Body of pancreas (tissue), 4 donors: ENCODE measurements around the gene LPCAT1. TPM values are rescaled to one million over a fixed set of nuclear protein-coding genes. Genes with fewer than 3 reads are reported as not detected.

Experiments
- ATAC-seq: fragments of 150-250 bp; one replicate; pipeline ENCODE4 v1.9.1; 2016
- DNase-seq, 4 donors: peaks; one replicate each; pipeline ENCODE4 v3.0.0-alpha.2; 2019
- H3K27ac ChIP-seq, 4 donors: fragments of 200-600 bp; sonication (generic); 1 replicate in 3 of 4; 2 replicates in 1 of 4; pipeline versions ENCODE4 v1.5.1 to v1.6.1; 2016 to 2019; ENCODE audit warnings: mild to moderate bottlenecking in 1 of 4, mixed read lengths in 1 of 4, moderate library complexity in 1 of 4
- H3K27me3 ChIP-seq, 2 donors: fragments of 200-600 bp; sonication (generic); one replicate each; pipeline ENCODE4 v1.6.0; 2016; ENCODE audit warnings: mild to moderate bottlenecking in 1 of 2
- H3K36me3 ChIP-seq, 2 donors: fragments of 200-600 bp; sonication (generic); replicated peaks in 1 of 2; 2 replicates each; pipeline ENCODE4 v1.5.1; 2016; ENCODE audit warnings: low read depth in 2 of 2; ENCODE audit not compliant: insufficient read depth in 1 of 2
- H3K4me1 ChIP-seq: fragments of 200-600 bp; sonication (generic); one replicate; pipeline ENCODE4 v1.6.0; 2016
- H3K4me3 ChIP-seq, 2 donors: fragments of 200-600 bp; sonication (generic); 1 replicate in 1 of 2; 2 replicates in 1 of 2; pipeline ENCODE4 v1.5.1; 2016 to 2019
- H3K9me3 ChIP-seq, 3 donors: fragments of 200-600 bp; sonication (generic); 1 replicate in 2 of 3; 2 replicates in 1 of 3; pipeline ENCODE4 v1.5.1; 2016
- CTCF ChIP-seq, 7 experiments: fragments of 450-650 bp in 4 of 7; fragments of 200-600 bp in 3 of 7; sonication (generic) in 3 of 7; IDR thresholded peaks; one replicate each; pipeline ENCODE4 v1.5.1; 2016 to 2019; ENCODE audit warnings: antibody characterized with exemption in 7 of 7
- POLR2A ChIP-seq, 3 donors: fragments of 450-650 bp; IDR thresholded peaks; one replicate each; pipeline ENCODE4 v1.6.1; 2016; ENCODE audit warnings: antibody characterized with exemption in 3 of 3, mild to moderate bottlenecking in 2 of 3
- WGBS, 2 donors: methylation state at CpG; one replicate each; pipeline ENCODE4 v1.1.5; 2017; 5-methylcytosine and 5-hydroxymethylcytosine counted together
- intact Hi-C: fragments of 100-400 bp; cut with DNase I; formaldehyde crosslinking; loops from one replicate; pipeline ENCODE4 v1.15.1; 2023
- total RNA-seq, 2 donors: library from RNA; depleted of rRNA; stranded (reverse); fragments of >200 nt; gene quantifications; one replicate each; pipeline ENCODE4 v1.1.0, GENCODE V29; 2016

The LPCAT1 gene
- total RNA-seq, 2 donors from 2014 or later = 17.1 to 21.5 TPM

- intact Hi-C loops = no loop called here
- Histone ChIP-seq H3K4me3 (no peak overlapping the region), H3K27ac (no peak overlapping the region), H3K4me1 (no peaks in the 10 kb centered on the region), H3K9me3 (peaks cover 0 to 5% (median 3%) of the 10 kb centered on the region in 3 donors), H3K27me3 (no peaks in the 10 kb centered on the region), H3K36me3 (no peaks in the 10 kb centered on the region)
- TF ChIP-seq POLR2A (IDR thresholded peaks at IDR 0.05) (no peak), CTCF (IDR thresholded peaks at IDR 0.05) (no peak)
- no peak for DNase-seq
- 51 to 61% methylated on average over 2 of the region's 2 CpGs for WGBS, 2 donors
- no peak for ATAC-seq
These were observed 70.1 kb downstream of the LPCAT1 start for GRCh38 chr5:1453613-1454012.

DNA sequence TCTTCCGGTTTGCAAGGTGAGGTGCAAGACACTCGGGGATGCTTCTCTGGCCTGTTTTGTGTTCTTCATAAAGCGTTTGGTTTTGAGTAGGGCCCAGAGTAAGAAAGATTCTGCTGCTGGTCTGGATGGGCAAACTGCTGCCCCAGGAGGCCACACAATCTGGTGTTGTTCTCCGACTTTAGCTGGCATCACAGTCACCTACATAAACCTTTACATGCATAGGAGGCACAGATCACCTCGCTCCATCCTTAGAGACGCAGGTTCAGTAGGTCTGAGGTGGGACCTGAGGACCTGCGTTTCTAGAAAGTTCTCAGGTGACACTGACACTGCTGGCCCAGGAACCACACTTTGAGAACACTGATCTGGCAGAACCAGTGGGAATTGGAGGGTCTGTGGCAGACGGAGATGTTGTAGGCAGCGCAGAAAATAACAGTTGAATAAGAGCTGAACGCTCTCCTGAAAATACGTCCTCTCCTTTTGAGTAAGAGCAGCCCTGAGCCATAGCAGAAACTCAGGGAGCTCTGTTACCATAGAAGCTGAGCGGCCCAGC is 74.6 kb downstream of the LPCAT1 start:
- intact Hi-C loops = no loop called here
- WGBS, 2 donors = 65 to 77% methylated on average over 12 of the region's 12 CpGs

GRCh38 chr5:1448511-1449011 is 75.2 kb downstream of the LPCAT1 start:
- Histone ChIP-seq H3K4me1 (peaks cover 19% of the 10 kb centered on the region), H3K9me3 (no peaks in the 10 kb centered on the region), H3K36me3 (no peaks in the 10 kb centered on the region), H3K27me3 (peaks cover 0 to 23% of the 10 kb centered on the region in 2 donors), H3K27ac (no peak overlapping the region), H3K4me3 (no peak overlapping the region)
- intact Hi-C loops = no loop called here
- WGBS, 2 donors = 67% methylated on average over 4 to 5 of the region's 5 CpGs
- TF ChIP-seq CTCF (IDR thresholded peaks at IDR 0.05) = no peak
- no peak for TF ChIP-seq POLR2A (IDR thresholded peaks at IDR 0.05)
- DNase-seq (no peak), ATAC-seq (no peak)

More for the DNA sequence above, 74.6 kb downstream of the LPCAT1 start:
- no peak overlapping the region for H3K27ac ChIP-seq
- no peaks in the 10 kb centered on the region for H3K36me3 ChIP-seq
- peaks cover 0 to 17% of the 10 kb centered on the region in 2 donors for H3K27me3 ChIP-seq
- no peaks in the 10 kb centered on the region for H3K9me3 ChIP-seq
- H3K4me3 ChIP-seq = no peak overlapping the region
- DNase-seq (no peak), ATAC-seq (no peak)
- H3K4me1 ChIP-seq = peaks cover 18% of the 10 kb centered on the region
- TF ChIP-seq POLR2A (IDR thresholded peaks at IDR 0.05) = no peak
- no peak for TF ChIP-seq CTCF (IDR thresholded peaks at IDR 0.05)

DNA sequence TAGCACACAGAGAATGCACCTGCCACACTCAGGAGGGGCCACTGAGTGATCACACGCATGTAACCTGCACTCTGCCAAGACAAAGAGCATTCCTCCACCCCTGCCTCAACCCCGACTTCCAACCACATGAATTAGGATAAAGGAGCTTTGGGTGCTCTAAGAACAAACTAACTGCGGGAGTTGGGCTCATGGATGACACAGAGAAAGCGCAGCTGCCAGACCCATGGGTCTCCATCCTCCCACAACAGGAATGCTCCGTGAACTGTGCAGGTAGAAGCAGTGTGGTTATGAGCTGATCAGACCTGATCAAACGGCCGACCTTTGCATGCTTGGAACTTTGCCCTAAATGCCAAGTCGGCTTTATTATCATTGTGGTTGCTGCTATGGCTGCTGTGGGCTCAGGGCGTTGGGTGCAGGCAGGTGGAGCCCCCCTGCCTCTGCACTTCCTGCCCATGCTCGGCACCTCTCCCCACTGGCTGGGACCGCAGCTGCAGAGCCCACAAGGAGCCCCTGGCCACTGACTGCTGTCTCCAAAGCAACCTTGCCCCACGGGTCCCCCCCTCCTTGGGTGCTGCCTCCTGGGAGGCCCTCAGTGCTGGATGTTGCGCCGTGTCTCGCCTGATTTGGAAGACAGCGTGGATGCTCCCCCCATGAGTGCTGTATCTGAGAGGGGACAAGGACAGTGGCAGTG is 75.9 kb downstream of the LPCAT1 start:
- Histone ChIP-seq H3K27ac (no peak overlapping the region), H3K4me3 (no peak overlapping the region), H3K36me3 (no peaks in the 10 kb centered on the region), H3K27me3 (peaks cover 0 to 31% of the 10 kb centered on the region in 2 donors), H3K4me1 (peaks cover 19% of the 10 kb centered on the region), H3K9me3 (no peaks in the 10 kb centered on the region)
- 42 to 64% methylated on average over 9 to 16 of the region's 16 CpGs for WGBS, 2 donors
- ATAC-seq (no peak), DNase-seq (no peak)
- intact Hi-C loops = no loop called here
- TF ChIP-seq CTCF (IDR thresholded peaks at IDR 0.05) (no peak), POLR2A (IDR thresholded peaks at IDR 0.05) (no peak)
